GM18951 (cell line): ENCODE results near the gene RNF31.

Experiments
- POLR2A ChIP-seq: IDR thresholded peaks from 4 replicates; pipeline ENCODE4 v1.6.1; 2011; ENCODE audit warnings: mild to moderate bottlenecking; ENCODE audit not compliant: insufficient read length, insufficient read depth; ENCODE audit errors: extremely low read depth
- in situ Hi-C: fragments of 300-500 bp; cut with MboI; formaldehyde crosslinking; loops from one replicate; pipeline ENCODE4 v1.12.0; 2022; ENCODE audit warnings: low sequenced_read_pairs, mixed read lengths, inconsistent platforms; ENCODE audit not compliant: unreplicated experiment

The RNF31 gene

GRCh38 chr14:24179961-24180796, 32.9 kb downstream of the RNF31 start:
- in situ Hi-C loops, result no loop called here
- peak; percentile 10 for TF ChIP-seq POLR2A

DNA sequence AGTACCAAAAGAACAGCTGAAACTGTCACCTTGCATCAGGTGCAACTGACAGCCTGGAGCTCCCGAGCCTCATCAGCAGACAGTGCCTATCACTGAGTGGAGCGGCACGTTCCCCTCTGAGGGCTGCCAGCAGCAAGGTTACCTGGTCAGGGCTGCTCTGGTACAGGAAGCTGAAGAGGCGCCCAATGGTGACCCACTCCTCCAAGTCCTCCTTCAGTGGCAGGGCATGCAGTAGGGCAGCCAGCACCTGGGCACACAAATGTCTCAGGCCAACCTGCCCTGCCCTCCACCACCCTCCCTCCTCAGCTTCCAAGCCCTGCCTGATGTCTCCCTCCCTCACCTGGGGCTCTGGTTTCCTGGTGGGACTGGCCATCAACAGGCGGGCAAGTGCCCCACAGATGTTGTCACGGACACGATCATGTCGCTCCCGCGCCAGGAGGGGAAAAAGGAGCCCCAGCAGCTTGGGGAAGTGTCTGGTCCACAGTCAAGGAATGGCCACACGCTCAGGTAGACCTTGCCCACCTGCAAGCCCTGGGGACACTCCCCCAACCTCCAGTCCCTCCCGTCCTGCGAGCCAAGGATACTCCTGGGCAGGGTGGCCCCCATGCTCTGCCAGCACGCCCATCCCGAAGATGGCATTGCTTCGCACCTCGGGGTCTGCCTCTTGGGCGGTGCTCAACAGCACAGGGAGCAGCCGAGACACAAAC, 34.2 kb downstream of the RNF31 start:
- in situ Hi-C loops, result no loop called here
- peak; percentile 31 for TF ChIP-seq POLR2A

DNA sequence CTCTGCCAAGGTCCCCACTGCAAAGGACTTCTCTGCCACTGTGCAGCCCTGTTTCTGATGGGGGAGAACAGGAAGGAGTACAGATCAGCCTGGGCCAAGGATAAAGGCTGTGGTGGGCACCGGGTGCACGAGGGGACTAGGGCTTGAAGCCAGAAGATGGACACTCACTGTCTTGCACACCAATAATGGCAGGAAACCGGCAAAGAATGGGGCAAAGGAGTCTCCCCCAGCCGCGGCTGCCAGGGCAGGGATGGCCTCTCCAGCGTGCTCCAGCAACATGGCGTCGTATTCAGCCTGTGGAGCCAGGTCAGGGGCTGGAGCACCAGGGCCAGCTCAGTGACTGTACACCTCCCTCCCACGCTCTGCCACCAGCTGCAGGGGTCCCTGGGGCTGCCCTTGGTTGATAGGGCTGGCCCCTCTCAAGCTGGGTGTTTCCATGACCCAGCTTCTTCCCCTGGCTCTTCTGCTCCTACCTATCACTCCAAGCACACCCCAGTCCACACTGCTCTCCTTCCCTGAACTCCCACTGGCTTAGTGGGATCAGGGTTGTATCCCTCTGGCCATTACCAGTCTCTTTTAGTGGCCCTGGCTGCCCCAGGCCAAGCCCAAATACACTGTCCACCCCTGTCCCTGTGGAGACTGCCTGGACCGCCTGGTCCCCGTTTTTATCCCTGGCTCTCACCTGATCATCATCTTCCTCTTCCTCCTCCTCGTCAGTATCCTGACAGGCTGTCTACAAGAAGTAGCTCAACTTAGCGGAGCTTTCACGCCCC, 35.0 kb downstream of the RNF31 start:
- in situ Hi-C loops, result no loop called here
- TF ChIP-seq POLR2A, result no peak

GRCh38 chr14:24183014-24183481, 35.8 kb downstream of the RNF31 start:
- no peak for TF ChIP-seq POLR2A
- in situ Hi-C loops, result no loop called here

DNA sequence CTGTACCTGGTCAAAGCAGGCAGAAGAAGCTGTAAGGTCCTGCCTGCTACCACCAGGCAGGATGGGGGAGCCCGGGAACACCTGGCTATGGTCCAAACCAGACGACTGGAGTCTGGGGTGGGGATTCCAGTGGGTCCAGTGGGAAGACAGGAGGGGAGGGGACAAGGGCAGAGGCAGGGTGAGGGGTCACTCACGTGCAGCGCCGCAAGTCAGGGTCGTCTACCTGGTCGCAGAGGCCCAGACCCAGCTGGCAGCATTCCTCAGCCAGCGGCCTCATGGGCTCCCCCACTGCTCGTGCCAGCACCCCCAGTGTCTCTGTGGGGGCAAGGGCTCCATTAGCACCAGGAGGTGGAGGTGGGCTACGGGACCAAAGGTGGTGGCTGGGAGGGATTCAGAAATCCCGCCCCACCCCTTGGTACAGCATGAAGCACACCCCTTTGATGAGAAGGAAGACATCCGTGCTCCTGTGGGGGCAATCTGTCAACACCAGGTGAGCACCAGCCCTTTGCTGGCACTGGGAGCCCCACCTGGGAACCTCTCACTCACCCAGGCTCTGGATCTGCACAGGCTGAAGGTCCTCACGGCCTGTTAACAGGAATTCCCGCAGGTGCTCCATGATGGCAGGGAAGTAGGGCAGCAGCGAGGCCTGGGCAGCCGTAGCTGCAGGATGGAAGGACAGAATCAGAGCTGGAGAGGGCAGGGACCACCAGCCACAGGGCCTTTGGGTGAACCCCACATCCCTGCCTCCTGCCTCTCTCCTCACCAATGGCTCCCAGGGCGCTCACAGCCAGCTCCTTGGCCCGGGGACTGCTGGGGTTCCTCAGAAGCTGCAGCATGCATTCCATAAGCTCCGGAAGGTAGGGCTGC, 37.0 kb downstream of the RNF31 start:
- in situ Hi-C loops, result no loop called here

GRCh38 chr14:24185026-24185425, 37.7 kb downstream of the RNF31 start:
- in situ Hi-C loops, result no loop called here
- no peak for TF ChIP-seq POLR2A

More for the DNA sequence above, 37.0 kb downstream of the RNF31 start:
- TF ChIP-seq POLR2A, result no peak

GRCh38 chr14:24185741-24186140, 38.4 kb downstream of the RNF31 start:
- no peak for TF ChIP-seq POLR2A
- in situ Hi-C loops, result no loop called here

DNA sequence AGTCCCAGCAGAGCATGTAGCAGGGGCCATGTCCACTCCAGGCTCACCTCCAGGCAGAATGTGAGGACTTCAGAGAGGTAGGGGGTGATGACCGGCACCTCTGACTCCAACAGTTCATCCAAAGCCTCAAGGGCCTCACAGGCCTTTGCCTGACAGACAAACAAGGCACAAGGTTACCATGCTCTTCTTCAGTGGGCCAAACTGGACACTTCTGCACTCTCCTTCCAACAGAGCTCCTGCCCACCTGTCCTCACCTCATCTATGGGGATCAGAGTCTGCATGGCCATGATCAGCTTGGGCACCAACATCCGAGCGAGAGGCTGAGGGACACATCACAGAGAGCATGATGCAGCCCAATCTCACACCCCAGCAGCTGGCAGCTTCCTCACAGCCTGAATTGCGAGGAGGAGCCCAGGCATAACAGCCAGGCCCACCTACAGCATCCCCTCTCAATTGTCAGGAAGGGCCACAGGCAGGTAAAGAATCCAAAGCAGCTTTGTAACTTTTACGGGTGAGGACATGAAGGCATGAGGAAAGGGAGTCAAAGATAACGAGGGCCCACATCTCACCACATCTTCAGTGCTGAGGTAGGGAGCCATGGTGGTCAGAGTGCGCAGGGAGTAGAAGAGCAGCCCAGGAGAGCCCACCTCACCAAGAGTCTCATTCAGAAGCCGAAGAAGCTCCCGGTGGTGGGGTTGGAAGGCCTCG, 39.7 kb downstream of the RNF31 start:
- TF ChIP-seq POLR2A, result no peak
- in situ Hi-C loops, result no loop called here

- in situ Hi-C loops, result no loop called here
- no peak for TF ChIP-seq POLR2A
Observed at GRCh38 chr14:24187539-24187915, 40.2 kb downstream of the RNF31 start.

DNA sequence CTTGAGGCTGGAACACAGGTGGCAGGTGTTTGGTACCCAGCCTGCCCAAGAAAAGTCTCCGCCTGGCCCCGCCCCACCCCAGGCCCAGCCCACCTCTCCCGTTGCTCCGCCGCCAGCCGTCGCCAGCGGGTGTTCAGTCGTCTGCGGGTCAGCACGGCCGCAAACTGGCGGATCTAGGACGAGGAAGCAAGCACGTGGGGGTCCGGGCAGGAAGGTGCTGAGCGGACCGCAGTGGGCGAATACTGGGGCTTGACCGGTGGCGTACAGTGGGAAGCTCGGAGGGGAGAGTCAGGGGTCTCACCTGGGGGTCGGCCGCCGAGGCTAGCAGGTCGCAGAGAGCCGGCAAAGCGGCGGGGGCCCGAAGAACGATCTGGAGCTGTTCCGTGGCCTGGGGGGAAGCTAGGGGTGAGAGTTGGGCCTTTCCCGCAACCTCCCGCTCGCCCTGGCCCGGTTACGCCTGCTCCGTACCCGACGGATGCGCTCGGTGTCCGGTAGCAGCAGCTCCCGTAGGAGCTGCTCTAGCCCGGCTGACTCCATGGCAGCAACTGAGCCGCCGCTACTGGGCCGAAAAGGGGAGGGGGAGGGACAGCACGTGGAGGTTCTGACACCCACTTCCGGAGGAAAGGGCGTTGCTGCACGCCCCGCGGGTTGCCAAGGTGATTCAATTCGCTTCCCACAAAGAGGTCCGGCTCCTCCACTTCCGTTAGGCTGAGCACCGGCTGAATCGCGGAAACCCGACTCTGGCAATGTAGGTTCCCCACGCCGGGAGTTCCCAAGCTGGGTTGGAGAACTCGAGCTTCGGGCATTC, 41.2 kb downstream of the RNF31 start, which contains the start of gene IPO4:
TSS of gene IPO4 (minus strand) at position 566 of the 808 bp plus-strand sequence. CDS start at position 537, 29 bp downstream.
- in situ Hi-C loops, result no loop called here
- peak; percentile 91 for TF ChIP-seq POLR2A

GRCh38 chr14:24189059-24189375, 41.7 kb downstream of the RNF31 start:
- in situ Hi-C loops, result no loop called here
- no peak for TF ChIP-seq POLR2A
